Measurements from ENCODE around the gene WDR5. TPM values are rescaled to one million over a fixed set of nuclear protein-coding genes. Genes with fewer than 3 reads are reported as not detected.

WDR5 gene
- polyA plus RNA-seq, 2 of the 4 experiments (the other 2 are of a cell fraction), result 37.9 to 46.0 TPM

DNA sequence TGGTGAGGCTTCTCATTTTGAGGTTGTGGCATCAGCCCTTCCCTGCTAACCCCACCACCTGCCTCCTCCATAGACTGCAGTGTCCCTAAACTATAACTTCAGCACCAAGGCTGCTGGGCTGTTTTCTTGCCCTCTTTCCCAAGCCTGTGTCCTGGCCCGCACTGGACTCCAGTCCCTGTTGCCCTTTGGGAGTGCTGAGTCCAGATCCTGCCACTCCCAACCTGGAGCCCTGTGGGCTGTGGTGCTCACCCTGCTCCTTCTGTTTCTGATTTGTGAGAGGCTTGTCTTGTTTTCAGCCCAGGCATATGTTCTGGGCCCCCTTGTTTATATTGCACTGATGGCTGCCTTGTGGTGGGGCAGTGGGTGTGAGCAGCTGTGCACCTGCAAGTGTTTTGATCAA is 68.2 kb downstream of the WDR5 start:
- CTCF ChIA-PET, result interaction anchor here (1.0 kb wide), 1 partner anchor 9 kb away, joined by 3 read pairs; no protein-coding TSS in a partner anchor
- WGBS (ENCODE audit: missing lambda C conversion rate), result 76% methylated on average over 1 of the region's 1 CpG
- H3K4me3 ChIP-seq, result no peak overlapping the region
- no peak overlapping the region for H3K27ac ChIP-seq
- ATAC-seq (no peak), FAIRE-seq (no peak), DNase-seq (ENCODE audit: low read depth in 1 of 2, low spot score in 1 of 2) (no peak)
- H3K4me2 ChIP-seq, result no peak overlapping the region
- TF ChIP-seq POLR2AphosphoS2 (conservative IDR thresholded peaks at IDR 0.05; ENCODE audit: low read length) (no peak), ESRRA (IDR thresholded peaks at IDR 0.05; ENCODE audit: borderline replicate concordance, low read length) (no peak)
- POLR2A ChIA-PET, result no interaction called here
- H3K4me1 ChIP-seq, result no peaks in the 10 kb centered on the region
- H3K9me3 ChIP-seq, result peaks cover 20% of the 10 kb centered on the region; the same call in 2 of the 3 replicates

DNA sequence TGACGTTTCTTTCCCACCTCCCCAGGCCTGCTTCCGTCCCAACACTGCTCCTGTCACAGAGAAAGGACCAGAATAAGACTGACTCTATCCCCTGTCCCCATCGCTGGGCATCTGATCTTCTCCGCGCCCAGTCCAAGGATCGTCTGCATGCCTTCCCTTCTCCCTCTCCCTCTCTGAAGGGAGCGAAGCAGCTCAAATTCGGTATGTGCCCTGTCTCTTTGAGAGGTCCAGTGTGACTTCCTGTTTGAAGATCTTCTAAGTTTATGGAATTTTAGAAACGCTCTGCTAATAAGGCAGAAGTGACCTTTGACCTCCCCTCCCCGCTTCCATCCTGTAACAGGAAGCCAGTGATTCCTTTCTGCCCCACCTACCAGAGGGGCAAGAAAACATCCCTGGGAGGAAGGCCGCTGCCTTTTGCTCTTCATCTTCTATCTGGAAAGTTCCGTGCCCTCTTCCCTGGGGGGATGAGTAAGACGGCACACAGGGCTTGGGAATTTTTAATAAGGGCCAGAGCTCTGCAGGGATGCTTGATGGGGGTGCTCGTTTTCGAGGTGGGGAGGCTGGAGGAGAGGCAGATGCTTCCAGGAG is 69.2 kb downstream of the WDR5 start:
- no peak for FAIRE-seq
- Histone ChIP-seq H3K4me3 (no peak overlapping the region), H3K9me3 (peaks cover 20% of the 10 kb centered on the region; the same call in 2 of the 3 replicates), H3K27ac (no peak overlapping the region), H3K4me1 (no peaks in the 10 kb centered on the region), H3K4me2 (no peak overlapping the region)
- CTCF ChIA-PET, result interaction anchor here (1.0 to 1.9 kb wide), 3 partner anchors 10 to 34 kb away, joined by 3 to 5 read pairs (median 5); no protein-coding TSS in a partner anchor
- TF ChIP-seq HOXB5 (CRISPR knock-in tag; IDR thresholded peaks at IDR 0.05) (no peak), FOSL2 (IDR thresholded peaks at IDR 0.05) (no peak), FOSL2 (CRISPR knock-in tag; IDR thresholded peaks at IDR 0.05) (no peak), ZNF302 (CRISPR knock-in tag; IDR thresholded peaks at IDR 0.05) (no peak), KDM5A (IDR thresholded peaks at IDR 0.05) (no peak), CHD4 (IDR thresholded peaks at IDR 0.05; ENCODE audit: borderline replicate concordance) (no peak), PHF8 (IDR thresholded peaks at IDR 0.05; ENCODE audit: borderline replicate concordance, low read depth) (no peak), KDM1A (IDR thresholded peaks at IDR 0.05; ENCODE audit: low read depth) (no peak), CBX8 (IDR thresholded peaks at IDR 0.05) (no peak), NPAS2 (CRISPR knock-in tag; IDR thresholded peaks at IDR 0.05; ENCODE audit: borderline replicate concordance) (no peak), TP53 (CRISPR knock-in tag; IDR thresholded peaks at IDR 0.05) (no peak), USF2 (IDR thresholded peaks at IDR 0.05) (no peak), MAFK (IDR thresholded peaks at IDR 0.05; ENCODE audit: partially characterized antibody) (no peak), MAZ (IDR thresholded peaks at IDR 0.05; ENCODE audit: borderline replicate concordance, low read depth, low read length) (no peak)
- no peak for ATAC-seq
- POLR2A ChIA-PET, result no interaction called here
- DNase-seq (ENCODE audit: low read depth in 1 of 2, low spot score in 1 of 2), result no peak
- 66% methylated on average over 15 of the region's 15 CpGs for WGBS (ENCODE audit: missing lambda C conversion rate)

GRCh38 chr9:134205672-134206310 is 69.9 kb downstream of the WDR5 start:
- no peak overlapping the region for H3K4me2 ChIP-seq
- ChIA-PET POLR2A (no interaction called here), CTCF (interaction anchor here (1.0 to 1.9 kb wide), 3 partner anchors 19 to 243 kb away, joined by 3 to 5 read pairs (median 5); no protein-coding TSS in a partner anchor)
- no peak overlapping the region for H3K27ac ChIP-seq
- no peaks in the 10 kb centered on the region for H3K4me1 ChIP-seq
- WGBS (ENCODE audit: missing lambda C conversion rate), result 82% methylated on average over 24 of the region's 24 CpGs
- no peak for TF ChIP-seq E2F6 (IDR thresholded peaks at IDR 0.05; ENCODE audit: borderline replicate concordance, low read depth)
- no peak for TF ChIP-seq PHF8 (IDR thresholded peaks at IDR 0.05; ENCODE audit: borderline replicate concordance, low read depth)
- no peak for TF ChIP-seq ESRRA (IDR thresholded peaks at IDR 0.05; ENCODE audit: borderline replicate concordance, low read length)
- H3K4me3 ChIP-seq, result no peak overlapping the region
- DNase-seq (ENCODE audit: low read depth in 1 of 2, low spot score in 1 of 2) (no peak), ATAC-seq (no peak), FAIRE-seq (no peak)
- peaks cover 19% of the 10 kb centered on the region; the same call in 2 of the 3 replicates for H3K9me3 ChIP-seq

All from A549 (cell line).